Measurements from ENCODE around the gene MAPKAPK2. TPM values are rescaled to one million over a fixed set of nuclear protein-coding genes. Genes with fewer than 3 reads are reported as not detected.

Gene MAPKAPK2
- total RNA-seq, 1 experiment from 2014 or later: 96.8 TPM

- no peaks in the 10 kb centered on the region for H3K9me3 ChIP-seq
- no TSS peak for BruUV-seq (replicated peaks)
- ChIA-PET CTCF (interaction anchor here (1.1 kb wide), 1 partner anchor 37 kb away, joined by 3 read pairs; the partner anchor contains the start of gene EIF2D), POLR2A (no interaction called here)
- no peaks in the 10 kb centered on the region for H3K9me3 Mint-ChIP-seq (ENCODE audit: unreplicated experiment)
- no peak overlapping the region for H3K4me3 ChIP-seq (ENCODE audit: low read depth, low read length)
- peaks cover 23% of the 10 kb centered on the region for H3K27me3 Mint-ChIP-seq (ENCODE audit: insufficient read depth, unreplicated experiment)
- DNase-seq: no peak
- H3K36me3 Mint-ChIP-seq (ENCODE audit: insufficient read depth, unreplicated experiment): no peaks in the 10 kb centered on the region
- no peak overlapping the region for H3K27ac Mint-ChIP-seq (ENCODE audit: unreplicated experiment)
- TF ChIP-seq, protein P1, sequence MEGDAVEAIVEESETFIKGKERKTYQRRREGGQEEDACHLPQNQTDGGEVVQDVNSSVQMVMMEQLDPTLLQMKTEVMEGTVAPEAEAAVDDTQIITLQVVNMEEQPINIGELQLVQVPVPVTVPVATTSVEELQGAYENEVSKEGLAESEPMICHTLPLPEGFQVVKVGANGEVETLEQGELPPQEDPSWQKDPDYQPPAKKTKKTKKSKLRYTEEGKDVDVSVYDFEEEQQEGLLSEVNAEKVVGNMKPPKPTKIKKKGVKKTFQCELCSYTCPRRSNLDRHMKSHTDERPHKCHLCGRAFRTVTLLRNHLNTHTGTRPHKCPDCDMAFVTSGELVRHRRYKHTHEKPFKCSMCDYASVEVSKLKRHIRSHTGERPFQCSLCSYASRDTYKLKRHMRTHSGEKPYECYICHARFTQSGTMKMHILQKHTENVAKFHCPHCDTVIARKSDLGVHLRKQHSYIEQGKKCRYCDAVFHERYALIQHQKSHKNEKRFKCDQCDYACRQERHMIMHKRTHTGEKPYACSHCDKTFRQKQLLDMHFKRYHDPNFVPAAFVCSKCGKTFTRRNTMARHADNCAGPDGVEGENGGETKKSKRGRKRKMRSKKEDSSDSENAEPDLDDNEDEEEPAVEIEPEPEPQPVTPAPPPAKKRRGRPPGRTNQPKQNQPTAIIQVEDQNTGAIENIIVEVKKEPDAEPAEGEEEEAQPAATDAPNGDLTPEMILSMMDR (IDR thresholded peaks at IDR 0.05; ENCODE audit: insufficient read depth in 1 of 2, low read depth in 1 of 2, low read length in 1 of 2, severe bottlenecking in 1 of 2, unreplicated experiment in 1 of 2): no peak
- no peaks in the 10 kb centered on the region for H3K27me3 ChIP-seq (replicated peaks; ENCODE audit: control insufficient read depth, insufficient read depth, low read length)
- no peaks in the 10 kb centered on the region for H3K4me1 ChIP-seq
- no peaks in the 10 kb centered on the region for H3K4me1 Mint-ChIP-seq (ENCODE audit: low read depth, unreplicated experiment)
- H3K36me3 ChIP-seq (ENCODE audit: control insufficient read depth, insufficient read depth, low read length): no peaks in the 10 kb centered on the region
- no peak overlapping the region for H3K4me3 Mint-ChIP-seq (ENCODE audit: unreplicated experiment)
- intact Hi-C loops (cut with micrococcal nuclease; ENCODE audit: unreplicated experiment): no loop called here
These were observed 35.3 kb upstream of the MAPKAPK2 start for GRCh38 chr1:206649261-206649921.

DNA sequence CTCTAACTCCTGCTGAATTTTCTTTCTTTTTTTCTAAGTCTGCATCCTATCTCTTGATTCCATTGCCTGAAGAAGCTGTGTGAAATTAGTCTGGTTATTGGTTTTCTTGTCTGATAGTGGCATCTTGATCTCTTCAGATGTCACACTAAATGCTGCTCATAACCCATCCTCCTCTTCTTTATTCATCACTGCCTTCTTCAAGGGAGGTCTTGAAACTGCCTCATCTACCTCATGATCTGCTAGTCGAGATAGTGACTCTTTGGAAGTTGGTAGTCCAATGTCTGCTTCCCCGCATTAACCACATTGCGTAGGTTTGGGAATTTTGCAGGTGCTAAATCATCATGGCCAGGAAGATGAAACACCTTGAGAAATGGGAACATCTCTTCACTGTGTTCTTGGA lies 33.7 kb upstream of the MAPKAPK2 start:
- H3K4me1 ChIP-seq: no peaks in the 10 kb centered on the region
- Mint-ChIP-seq H3K36me3 (ENCODE audit: insufficient read depth, unreplicated experiment) (no peaks in the 10 kb centered on the region), H3K4me1 (ENCODE audit: low read depth, unreplicated experiment) (no peaks in the 10 kb centered on the region), H3K4me3 (ENCODE audit: unreplicated experiment) (no peak overlapping the region), H3K9me3 (ENCODE audit: unreplicated experiment) (no peaks in the 10 kb centered on the region), H3K27me3 (ENCODE audit: insufficient read depth, unreplicated experiment) (peaks cover 23% of the 10 kb centered on the region), H3K27ac (ENCODE audit: unreplicated experiment) (no peak overlapping the region)
- H3K36me3 ChIP-seq (ENCODE audit: control insufficient read depth, insufficient read depth, low read length): no peaks in the 10 kb centered on the region
- H3K9me3 ChIP-seq: no peaks in the 10 kb centered on the region
- H3K4me3 ChIP-seq (ENCODE audit: low read depth, low read length): no peak overlapping the region
- ChIA-PET POLR2A (no interaction called here), CTCF (no interaction called here)
- no peak for DNase-seq
- intact Hi-C loops (cut with micrococcal nuclease; ENCODE audit: unreplicated experiment): no loop called here
- H3K27me3 ChIP-seq (replicated peaks; ENCODE audit: control insufficient read depth, insufficient read depth, low read length): no peaks in the 10 kb centered on the region
- TF ChIP-seq, protein P1 (IDR thresholded peaks at IDR 0.05; ENCODE audit: insufficient read depth in 1 of 2, low read depth in 1 of 2, low read length in 1 of 2, severe bottlenecking in 1 of 2, unreplicated experiment in 1 of 2): no peak
- BruUV-seq (replicated peaks): no TSS peak

DNA sequence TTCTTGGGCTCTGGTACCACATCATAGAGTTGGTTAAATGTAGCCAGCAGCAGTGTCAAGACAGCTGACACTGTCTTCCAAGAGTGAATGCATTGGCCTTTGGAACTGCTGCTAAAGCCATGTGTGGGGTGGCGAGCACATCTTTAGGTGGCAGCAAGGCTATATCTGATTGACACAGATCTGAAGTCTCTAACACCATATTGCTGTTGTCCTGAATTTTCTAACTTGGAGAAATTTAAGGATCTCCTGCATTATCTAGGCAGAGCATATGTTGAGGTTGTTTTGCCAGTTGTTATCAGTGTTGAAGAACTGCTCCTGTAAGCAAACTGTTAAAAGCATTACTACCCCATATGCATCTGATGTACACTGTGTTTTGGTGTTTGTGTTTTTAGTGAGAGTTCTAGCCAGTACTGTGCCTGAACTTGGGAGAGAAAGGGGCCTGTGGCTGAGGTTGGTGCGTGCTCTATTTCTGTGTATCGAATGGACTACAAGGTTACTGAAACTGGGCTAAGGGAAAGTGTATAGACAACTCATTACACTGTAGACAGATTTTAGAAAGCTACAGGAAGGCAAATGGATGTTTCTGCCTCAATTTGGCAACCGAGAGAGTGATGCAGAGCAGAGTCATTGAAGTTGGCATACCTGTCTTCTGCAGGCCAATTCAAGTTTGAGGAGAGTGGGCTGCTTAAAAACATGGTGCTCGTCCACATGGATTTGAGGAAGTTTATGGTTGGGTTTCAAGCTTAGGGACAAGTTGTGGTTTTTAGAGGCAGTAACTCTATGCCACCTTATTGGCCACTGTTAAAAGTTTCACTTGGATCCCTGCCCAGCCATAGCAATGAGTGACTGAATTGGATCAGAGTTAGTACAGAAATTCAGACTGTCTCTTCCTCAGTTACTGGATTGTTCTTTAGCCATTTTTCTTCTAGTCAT lies 32.5 kb upstream of the MAPKAPK2 start:
- no peak overlapping the region for H3K4me3 Mint-ChIP-seq (ENCODE audit: unreplicated experiment)
- Histone ChIP-seq H3K4me1 (no peaks in the 10 kb centered on the region), H3K27me3 (replicated peaks; ENCODE audit: control insufficient read depth, insufficient read depth, low read length) (no peaks in the 10 kb centered on the region), H3K4me3 (ENCODE audit: low read depth, low read length) (no peak overlapping the region), H3K36me3 (ENCODE audit: control insufficient read depth, insufficient read depth, low read length) (no peaks in the 10 kb centered on the region), H3K9me3 (no peaks in the 10 kb centered on the region)
- peaks cover 24% of the 10 kb centered on the region for H3K27me3 Mint-ChIP-seq (ENCODE audit: insufficient read depth, unreplicated experiment)
- H3K36me3 Mint-ChIP-seq (ENCODE audit: insufficient read depth, unreplicated experiment): no peaks in the 10 kb centered on the region
- ChIA-PET POLR2A (no interaction called here), CTCF (no interaction called here)
- no peaks in the 10 kb centered on the region for H3K9me3 Mint-ChIP-seq (ENCODE audit: unreplicated experiment)
- DNase-seq: no peak
- H3K4me1 Mint-ChIP-seq (ENCODE audit: low read depth, unreplicated experiment): no peaks in the 10 kb centered on the region
- TF ChIP-seq, protein P1 (IDR thresholded peaks at IDR 0.05; ENCODE audit: insufficient read depth in 1 of 2, low read depth in 1 of 2, low read length in 1 of 2, severe bottlenecking in 1 of 2, unreplicated experiment in 1 of 2): no peak
- BruUV-seq (replicated peaks): no TSS peak
- intact Hi-C loops (cut with micrococcal nuclease; ENCODE audit: unreplicated experiment): no loop called here
- no peak overlapping the region for H3K27ac Mint-ChIP-seq (ENCODE audit: unreplicated experiment)
